HG03097 (cell line): ENCODE measurements around the gene CD1D.
"Not testable (repeated sequence)": the region's sequence is repeated elsewhere in the genome, so short reads cannot be mapped to it uniquely, and the experiment has no call there.

ENCODE experiments used
- ATAC-seq: cut with Tn5 transposase; IDR thresholded peaks from one replicate; pipeline ENCODE4 v1.9.1; 2021; ENCODE audit not compliant: unreplicated experiment, low FRiP score

CD1D gene

GRCh38 chr1:158175915-158176314, 4.8 kb upstream of the CD1D start:
- ATAC-seq = not testable (repeated sequence)

GRCh38 chr1:158176399-158176798, 4.3 kb upstream of the CD1D start:
- ATAC-seq = no peak

DNA sequence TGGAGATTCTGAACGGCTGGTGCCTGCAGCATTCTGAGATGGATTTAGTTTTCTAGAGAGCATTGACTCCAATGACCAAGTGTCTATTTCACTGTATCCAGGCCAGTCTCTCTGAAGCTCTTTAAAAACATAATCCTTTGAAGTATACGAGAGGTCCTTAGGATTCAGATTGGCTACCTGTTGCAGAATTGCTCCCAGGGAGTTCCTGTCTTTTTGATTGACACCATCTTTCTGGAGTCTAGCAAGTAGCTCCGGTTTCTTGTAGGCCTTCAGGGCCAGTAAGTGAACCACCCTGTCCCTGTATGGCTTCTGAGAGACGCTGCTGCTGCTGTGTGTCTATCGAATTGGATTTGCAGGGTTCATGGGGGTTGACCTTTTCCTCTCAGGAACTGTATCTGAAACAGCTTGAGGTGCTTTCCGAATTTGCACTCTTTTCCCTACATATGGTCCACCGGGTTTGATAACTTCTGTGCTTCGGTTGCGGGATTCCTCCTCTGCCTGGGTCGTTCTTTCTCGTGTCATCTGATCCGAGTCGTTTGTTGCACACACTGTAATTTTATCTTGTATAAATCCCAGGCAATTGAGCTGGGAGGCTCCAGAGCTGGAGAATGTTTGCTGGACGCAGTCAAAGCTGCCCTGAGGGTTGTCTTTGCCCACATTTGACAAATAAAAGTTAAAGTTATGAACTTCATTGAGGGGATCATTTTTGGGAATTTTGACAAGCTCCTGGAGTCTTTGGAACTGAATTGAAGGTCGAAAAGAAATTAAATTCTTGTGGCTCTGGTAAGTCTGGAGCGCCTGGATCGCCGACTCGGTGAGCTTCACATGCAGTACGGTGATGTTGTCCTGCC, 3.6 kb upstream of the CD1D start:
- not testable (repeated sequence) for ATAC-seq

DNA sequence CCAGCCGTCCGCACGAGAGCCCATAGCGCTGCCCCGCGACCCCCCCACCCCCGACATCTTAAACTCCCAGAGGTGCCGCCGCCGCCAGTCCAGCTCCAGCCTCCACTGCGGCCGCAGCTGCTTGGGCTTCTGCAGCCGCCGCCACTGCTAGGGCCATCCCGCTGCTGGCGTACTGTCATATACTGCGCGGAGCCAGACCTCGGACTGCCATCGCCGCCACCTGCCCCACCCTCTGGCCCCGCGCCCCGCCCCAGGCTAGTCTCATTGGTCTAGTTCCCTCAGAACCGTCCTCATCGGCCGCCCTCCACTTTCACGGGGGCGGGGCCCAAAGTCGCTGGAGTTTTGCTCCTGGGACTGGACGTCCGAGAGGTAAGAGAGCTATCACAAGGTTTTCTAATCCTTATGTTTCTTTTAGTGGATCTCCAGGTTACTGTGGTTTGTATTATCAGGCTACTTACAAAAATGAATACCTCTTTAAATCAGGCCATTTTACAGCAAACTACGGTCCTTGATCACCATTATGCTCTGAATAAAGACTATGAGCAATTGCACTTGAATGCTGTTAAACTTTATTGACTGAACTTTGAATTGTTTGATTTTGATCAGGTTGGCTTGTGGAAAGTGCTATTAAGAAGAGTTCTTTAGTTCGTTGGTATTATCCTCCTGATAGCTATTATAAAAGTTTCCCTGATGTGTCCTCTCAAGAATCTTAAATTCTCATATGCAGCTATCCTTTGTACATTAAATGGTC, 2.8 kb upstream of the CD1D start:
- ATAC-seq = no peak

- peak; percentile 76 for ATAC-seq
These were observed 1.2 kb upstream of the CD1D start for GRCh38 chr1:158179301-158180041.

GRCh38 chr1:158181577-158181922, 855 bp downstream of the CD1D start:
- no peak for ATAC-seq

DNA sequence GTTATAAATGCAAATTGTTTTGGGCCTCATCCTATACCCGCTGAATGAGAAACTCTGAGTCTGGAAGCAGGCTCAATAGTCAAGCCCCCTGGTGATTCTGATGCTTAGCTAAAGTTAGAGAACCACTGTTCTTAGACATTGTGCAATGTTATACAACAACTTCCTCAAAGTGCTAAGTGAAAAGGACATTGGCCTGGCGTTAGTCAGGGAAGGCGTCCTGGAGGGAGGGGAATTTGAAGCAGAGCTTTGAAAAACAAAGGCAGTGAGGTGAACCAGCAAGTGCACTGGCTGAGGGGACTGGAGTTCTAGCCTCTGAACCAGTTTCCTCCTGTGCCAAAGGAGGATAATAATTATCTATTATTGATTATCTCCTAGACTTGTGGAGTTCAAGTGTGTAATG, 5.1 kb downstream of the CD1D start:
- ATAC-seq = no peak

DNA sequence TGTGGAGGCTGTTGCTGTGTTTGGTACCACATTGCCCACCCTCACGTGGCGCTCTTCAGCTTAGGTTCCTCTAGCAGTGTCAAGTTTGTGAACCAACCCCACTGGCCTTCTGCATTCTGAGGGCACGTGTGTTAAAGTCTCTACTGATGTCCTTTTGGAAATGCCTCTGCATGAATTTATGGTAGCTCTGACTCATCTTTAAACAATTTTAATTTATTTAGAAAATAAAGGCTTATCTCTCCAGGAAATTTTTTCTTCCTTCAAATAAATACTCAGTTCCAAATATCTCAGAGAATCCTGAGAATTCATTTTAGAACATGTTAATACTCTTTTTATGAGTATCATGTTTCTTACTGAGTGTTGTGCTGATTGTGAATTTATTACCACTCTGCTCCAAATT, 5.5 kb downstream of the CD1D start:
- no peak for ATAC-seq

GRCh38 chr1:158188611-158189010, 7.9 kb downstream of the CD1D start:
- no peak for ATAC-seq

DNA sequence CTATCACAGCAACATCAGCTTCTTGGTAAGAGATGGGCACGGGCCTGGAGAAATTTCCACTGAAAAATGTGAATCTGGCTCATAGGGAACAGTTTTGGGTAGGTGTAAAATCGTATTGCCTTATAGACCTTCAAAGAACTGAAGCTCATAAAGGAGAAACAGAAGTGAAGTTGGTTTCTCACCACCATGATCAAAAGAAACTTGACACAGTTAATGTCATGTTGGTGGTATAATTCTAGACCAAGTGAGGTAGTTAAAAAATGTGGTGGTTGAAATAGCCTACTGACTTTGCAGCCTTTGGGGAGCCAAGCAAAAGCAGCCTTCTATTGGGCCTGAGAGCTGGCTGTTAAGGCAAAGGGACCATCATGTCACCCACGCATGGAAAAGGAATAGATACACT, 8.9 kb downstream of the CD1D start:
- ATAC-seq = no peak

- ATAC-seq = no peak
These were observed 10.6 kb downstream of the CD1D start for GRCh38 chr1:158191299-158191698.

DNA sequence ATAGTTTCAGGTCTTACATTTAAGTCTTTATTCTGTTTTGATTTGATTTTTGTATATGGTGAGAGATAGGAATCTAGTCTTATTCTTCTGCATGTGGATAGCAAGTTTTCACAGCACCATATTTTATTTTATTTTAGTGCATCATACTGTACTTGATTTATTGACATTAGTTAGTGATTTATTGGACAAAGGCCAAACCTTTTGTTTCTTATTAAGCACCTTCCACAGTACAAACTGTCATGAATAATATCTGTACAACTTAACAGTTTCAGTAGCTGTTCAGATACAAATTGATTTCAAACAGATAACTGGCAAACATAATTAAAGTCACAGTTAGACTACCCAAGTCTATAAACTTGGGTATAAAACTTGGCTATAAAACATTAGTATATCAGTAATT, 15.8 kb downstream of the CD1D start:
- ATAC-seq = no peak

DNA sequence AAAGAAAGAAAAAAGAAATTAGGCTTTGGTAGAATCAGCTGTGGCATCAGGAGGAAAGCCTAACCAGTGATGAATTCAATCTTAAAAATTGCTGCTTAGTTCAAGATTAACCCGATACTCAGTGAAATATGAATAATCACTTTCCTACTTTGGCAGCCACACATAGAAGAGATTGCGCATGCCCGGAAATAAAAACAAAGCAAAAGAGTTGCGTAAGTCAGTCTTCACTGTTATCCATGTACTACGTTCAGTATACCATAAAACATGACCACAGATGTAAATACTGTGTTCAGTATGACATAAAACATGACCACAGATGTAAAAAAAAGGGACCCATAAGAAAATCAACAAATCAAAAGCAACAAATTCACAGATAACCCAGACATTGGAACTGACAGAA, 19.2 kb downstream of the CD1D start:
- no peak for ATAC-seq

DNA sequence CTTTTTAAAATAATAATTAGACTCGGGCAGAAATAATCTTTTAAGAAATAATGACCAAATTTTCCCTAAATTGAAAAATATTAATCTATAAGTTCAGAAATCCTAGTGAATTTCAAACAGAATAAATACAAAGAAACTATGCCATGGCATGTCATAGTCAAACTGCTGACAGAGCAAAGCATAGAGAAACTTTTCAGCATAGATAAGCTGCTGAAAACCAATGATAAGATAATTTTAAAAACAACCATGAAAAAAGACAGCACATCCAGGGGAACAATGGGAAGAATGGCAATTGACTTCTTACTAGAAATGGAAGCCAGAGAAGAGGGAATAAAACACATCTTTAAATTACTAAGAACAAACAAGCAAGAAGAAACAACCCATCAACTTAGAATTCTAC, 19.8 kb downstream of the CD1D start:
- ATAC-seq = no peak

GRCh38 chr1:158203693-158204457, 23.2 kb downstream of the CD1D start:
- no peak for ATAC-seq

GRCh38 chr1:158204458-158204827, 23.7 kb downstream of the CD1D start:
- no peak for ATAC-seq

DNA sequence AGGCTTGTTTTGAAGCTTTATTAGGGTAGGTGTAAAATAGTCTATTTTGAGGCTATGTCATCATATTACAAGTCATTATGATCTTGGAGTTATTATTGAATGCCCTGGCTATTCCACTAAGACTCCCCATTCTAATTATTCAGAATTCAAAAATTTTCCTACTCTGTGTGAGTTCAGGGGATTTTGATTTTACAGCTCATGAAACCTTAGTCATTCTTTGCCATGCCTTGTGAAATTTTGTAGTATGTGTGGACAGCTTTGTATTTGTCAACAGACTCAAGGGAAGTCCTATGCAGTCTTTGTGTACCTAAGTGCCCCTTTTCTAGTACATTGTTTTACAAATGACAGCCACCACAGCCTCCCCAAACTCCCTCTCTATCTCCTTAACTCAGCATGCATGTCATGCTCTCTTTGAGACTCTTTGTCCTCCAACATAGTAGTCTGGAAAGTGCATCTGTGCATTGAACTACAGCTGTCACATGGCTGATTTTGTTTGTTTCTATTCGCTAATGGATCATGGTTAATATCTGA, 28.0 kb downstream of the CD1D start:
- no peak for ATAC-seq

DNA sequence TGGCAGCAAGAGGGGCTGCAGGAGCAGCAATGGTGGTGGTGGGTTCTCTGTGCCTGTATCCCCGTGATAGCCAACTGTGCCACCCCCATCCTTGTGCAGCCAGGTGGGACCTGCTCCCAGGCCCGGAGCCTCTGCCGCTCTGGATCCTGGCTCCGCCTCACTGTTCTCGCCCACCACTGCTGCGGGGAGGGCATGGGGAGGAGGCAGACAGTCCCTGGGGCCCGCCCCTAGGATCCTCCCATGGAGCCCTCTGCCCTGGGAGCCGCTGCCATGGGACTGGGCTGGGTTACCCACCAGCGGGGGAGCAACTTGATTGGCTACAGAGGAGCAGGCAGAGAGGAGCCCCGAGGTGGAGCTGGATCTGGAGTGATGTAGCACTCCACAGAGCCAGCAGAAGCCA, 31.6 kb downstream of the CD1D start:
- no peak for ATAC-seq

GRCh38 chr1:158223445-158223844, 42.8 kb downstream of the CD1D start:
- ATAC-seq = not testable (repeated sequence)

GRCh38 chr1:158227904-158228623, 47.4 kb downstream of the CD1D start:
- ATAC-seq = no peak
